Small intestine (tissue), 7 donors: ENCODE results near the gene MPRIP. TPM values are rescaled to one million over a fixed set of nuclear protein-coding genes. Genes with fewer than 3 reads are reported as not detected.

Source experiments
- DNase-seq, 2 donors: peaks; one replicate each; pipeline versions ENCODE4 v3.0.0 to v3.0.0-alpha.2; 2013
- FAIRE-seq: peaks from 2 replicates; lab custom pipeline; 2012; peaks lifted over from hg19 to GRCh38; lab: Jason Lieb, UNC
- H3K27ac ChIP-seq, 3 donors: one replicate each; pipeline ENCODE4 v1.5.1; 2013; ENCODE audit warnings: low read length in 2 of 3, mild to moderate bottlenecking in 2 of 3, control low read depth in 1 of 3, inconsistent platforms in 1 of 3, low read depth in 1 of 3, moderate library complexity in 1 of 3
- H3K27me3 ChIP-seq, 3 donors: one replicate each; pipeline ENCODE4 v1.6.1; 2013; ENCODE audit warnings: low read length in 3 of 3, inconsistent platforms in 1 of 3; ENCODE audit not compliant: control insufficient read depth in 3 of 3, insufficient read depth in 3 of 3
- H3K36me3 ChIP-seq, 3 donors: one replicate each; pipeline ENCODE4 v1.6.1; 2013; ENCODE audit warnings: low read length in 3 of 3, inconsistent platforms in 1 of 3, low read depth in 1 of 3, mild to moderate bottlenecking in 1 of 3, moderate library complexity in 1 of 3; ENCODE audit not compliant: control insufficient read depth in 3 of 3, insufficient read depth in 2 of 3
- H3K4me1 ChIP-seq, 3 donors: one replicate each; pipeline ENCODE4 v1.6.1; 2013; ENCODE audit warnings: low read length in 2 of 3, inconsistent platforms in 1 of 3, low read depth in 1 of 3, mild to moderate bottlenecking in 1 of 3, moderate library complexity in 1 of 3; ENCODE audit not compliant: control insufficient read depth in 3 of 3, insufficient read depth in 2 of 3
- H3K4me3 ChIP-seq, 3 donors: one replicate each; pipeline ENCODE4 v1.5.1; 2013; ENCODE audit warnings: low read length in 3 of 3, control low read depth in 1 of 3, inconsistent platforms in 1 of 3, low read depth in 1 of 3, mild to moderate bottlenecking in 1 of 3, moderate library complexity in 1 of 3
- H3K9me3 ChIP-seq, 2 donors: one replicate each; pipeline ENCODE4 v1.6.1; 2013; ENCODE audit warnings: low read depth in 1 of 2, low read length in 1 of 2; ENCODE audit not compliant: control insufficient read depth in 2 of 2, insufficient read depth in 1 of 2
- WGBS, 3 donors: extraction: QIAGEN DNeasy Blood & Tissue Kit; methylation state at CpG; one replicate each; pipeline ENCODE4 v1.1.7; 2013; 5-methylcytosine and 5-hydroxymethylcytosine counted together
- polyA plus RNA-seq, 4 donors: library from polyadenylated mRNA; stranded (reverse) in 3 of 4; unstranded in 1 of 4; fragments of 200-250 nt in 3 of 4; fragments of 120-200 nt in 1 of 4; gene quantifications; one replicate each; pipeline versions ENCODE4 v1.2.1 to v1.2.3, GENCODE V29; 2013
- donor health status: healthy with polysubstance abuse.
- donor health status: control.
- donor health status: control.
- donor health status: Bipolar disorder and iron deficiency.
- donor health status: healthy.

Gene MPRIP
- polyA plus RNA-seq, 4 donors, result 98.9 to 233 (median 190) TPM

GRCh38 chr17:17050346-17051345 is 8.4 kb downstream of the MPRIP start:
- WGBS, 3 donors, result 92 to 94% (median 92%) methylated on average over 15 of the region's 15 CpGs
- Histone ChIP-seq H3K27me3 (no peaks in the 10 kb centered on the region), H3K27ac (peak overlapping the region; percentile 83 to 98 (median 90)), H3K9me3 (no peaks in the 10 kb centered on the region), H3K36me3 (peaks cover 0 to 53% (median 0%) of the 10 kb centered on the region in 3 donors), H3K4me3 (no peak overlapping the region), H3K4me1 (peaks cover 23 to 47% (median 40%) of the 10 kb centered on the region in 3 donors)
- peak in 1 of 2 donors; percentile 33 for DNase-seq
- no peak for FAIRE-seq

- Histone ChIP-seq H3K4me3 (no peak overlapping the region), H3K9me3 (no peaks in the 10 kb centered on the region), H3K4me1 (peaks cover 23 to 51% (median 43%) of the 10 kb centered on the region in 3 donors), H3K27ac (peak overlapping the region; percentile 83 to 98 (median 90)), H3K27me3 (no peaks in the 10 kb centered on the region), H3K36me3 (peaks cover 0 to 58% (median 0%) of the 10 kb centered on the region in 3 donors)
- DNase-seq (no peak), FAIRE-seq (no peak)
- 75 to 89% (median 78%) methylated on average over 6 of the region's 6 CpGs for WGBS, 3 donors
Observed at GRCh38 chr17:17051380-17051779, 9.1 kb downstream of the MPRIP start.

GRCh38 chr17:17051791-17052461 is 9.7 kb downstream of the MPRIP start:
- H3K9me3 ChIP-seq, result no peaks in the 10 kb centered on the region
- DNase-seq (peak; percentile 72 to 77), FAIRE-seq (no peak)
- WGBS, 3 donors, result 23 to 43% (median 37%) methylated on average over 10 of the region's 10 CpGs
- no peaks in the 10 kb centered on the region for H3K27me3 ChIP-seq
- H3K36me3 ChIP-seq, result peaks cover 0 to 60% (median 0%) of the 10 kb centered on the region in 3 donors
- H3K4me1 ChIP-seq, result peaks cover 23 to 51% (median 43%) of the 10 kb centered on the region in 3 donors
- H3K4me3 ChIP-seq, result no peak overlapping the region
- H3K27ac ChIP-seq, result peak overlapping the region; percentile 83 to 98 (median 90)

GRCh38 chr17:17052462-17053221 is 10.4 kb downstream of the MPRIP start:
- FAIRE-seq (no peak), DNase-seq (peak in 1 of 2 donors; percentile 88)
- peaks cover 23 to 48% (median 41%) of the 10 kb centered on the region in 3 donors for H3K4me1 ChIP-seq
- no peaks in the 10 kb centered on the region for H3K9me3 ChIP-seq
- H3K27ac ChIP-seq, result peak overlapping the region; percentile 83 to 98 (median 90)
- H3K4me3 ChIP-seq, result no peak overlapping the region
- peaks cover 0 to 67% (median 0%) of the 10 kb centered on the region in 3 donors for H3K36me3 ChIP-seq
- no peaks in the 10 kb centered on the region for H3K27me3 ChIP-seq
- 22 to 37% (median 26%) methylated on average over 14 of the region's 14 CpGs for WGBS, 3 donors

GRCh38 chr17:17053446-17054379 is 11.5 kb downstream of the MPRIP start:
- H3K4me1 ChIP-seq, result peaks cover 23 to 42% (median 39%) of the 10 kb centered on the region in 3 donors
- 78 to 90% (median 88%) methylated on average over 8 of the region's 8 CpGs for WGBS, 3 donors
- H3K36me3 ChIP-seq, result peaks cover 0 to 70% (median 1%) of the 10 kb centered on the region in 3 donors
- DNase-seq (no peak), FAIRE-seq (no peak)
- H3K4me3 ChIP-seq, result no peak overlapping the region
- H3K27ac ChIP-seq, result peak overlapping the region; percentile 83 to 98 (median 90)
- no peaks in the 10 kb centered on the region for H3K27me3 ChIP-seq
- H3K9me3 ChIP-seq, result no peaks in the 10 kb centered on the region

GRCh38 chr17:17054636-17055035 is 12.4 kb downstream of the MPRIP start:
- Histone ChIP-seq H3K9me3 (no peaks in the 10 kb centered on the region), H3K27me3 (no peaks in the 10 kb centered on the region), H3K27ac (no peak overlapping the region), H3K36me3 (peaks cover 0 to 76% (median 1%) of the 10 kb centered on the region in 3 donors), H3K4me1 (peaks cover 23 to 42% (median 34%) of the 10 kb centered on the region in 3 donors), H3K4me3 (no peak overlapping the region)
- no peak for FAIRE-seq
- no peak for DNase-seq
- 91 to 100% (median 96%) methylated on average over 4 of the region's 4 CpGs for WGBS, 3 donors
